HG02938 (cell line): Measurements from ENCODE around the gene MUC13.

Experiments used
- ATAC-seq: cut with Tn5 transposase; IDR thresholded peaks from one replicate; pipeline ENCODE4 v1.9.1; 2021; ENCODE audit warnings: mild to moderate bottlenecking, moderate library complexity; ENCODE audit not compliant: unreplicated experiment

Gene MUC13

DNA sequence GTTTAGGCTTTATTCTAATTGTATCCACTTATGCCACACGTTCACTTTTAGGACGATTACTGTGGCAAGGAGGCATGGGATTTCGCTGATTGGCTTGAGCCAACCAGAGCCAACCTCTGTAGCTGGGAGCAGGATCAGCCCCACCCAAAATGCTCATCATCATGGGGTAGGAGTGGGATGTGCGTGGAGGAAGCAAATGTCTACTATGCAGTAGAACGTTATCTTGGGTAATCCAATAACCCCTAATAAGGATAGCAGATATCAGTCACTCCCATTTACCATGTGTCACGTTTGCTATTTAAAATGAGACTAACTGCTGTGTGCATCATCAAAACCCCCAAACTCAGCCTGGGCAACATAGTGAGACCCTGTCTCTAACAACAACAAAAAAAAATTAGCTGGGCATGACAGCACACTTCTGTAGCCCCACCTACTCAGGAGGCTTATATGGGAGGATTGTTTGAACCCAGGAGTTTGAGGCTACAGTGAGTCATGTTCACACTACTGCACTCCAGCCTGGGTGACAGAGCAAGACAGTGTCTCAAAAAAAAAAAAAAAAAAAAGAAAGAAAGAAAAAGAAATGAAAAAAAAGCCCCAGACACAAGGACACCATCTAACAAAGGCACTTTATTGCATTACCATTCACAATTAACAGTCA is 29.6 kb downstream of the MUC13 start:
- no peak for ATAC-seq

DNA sequence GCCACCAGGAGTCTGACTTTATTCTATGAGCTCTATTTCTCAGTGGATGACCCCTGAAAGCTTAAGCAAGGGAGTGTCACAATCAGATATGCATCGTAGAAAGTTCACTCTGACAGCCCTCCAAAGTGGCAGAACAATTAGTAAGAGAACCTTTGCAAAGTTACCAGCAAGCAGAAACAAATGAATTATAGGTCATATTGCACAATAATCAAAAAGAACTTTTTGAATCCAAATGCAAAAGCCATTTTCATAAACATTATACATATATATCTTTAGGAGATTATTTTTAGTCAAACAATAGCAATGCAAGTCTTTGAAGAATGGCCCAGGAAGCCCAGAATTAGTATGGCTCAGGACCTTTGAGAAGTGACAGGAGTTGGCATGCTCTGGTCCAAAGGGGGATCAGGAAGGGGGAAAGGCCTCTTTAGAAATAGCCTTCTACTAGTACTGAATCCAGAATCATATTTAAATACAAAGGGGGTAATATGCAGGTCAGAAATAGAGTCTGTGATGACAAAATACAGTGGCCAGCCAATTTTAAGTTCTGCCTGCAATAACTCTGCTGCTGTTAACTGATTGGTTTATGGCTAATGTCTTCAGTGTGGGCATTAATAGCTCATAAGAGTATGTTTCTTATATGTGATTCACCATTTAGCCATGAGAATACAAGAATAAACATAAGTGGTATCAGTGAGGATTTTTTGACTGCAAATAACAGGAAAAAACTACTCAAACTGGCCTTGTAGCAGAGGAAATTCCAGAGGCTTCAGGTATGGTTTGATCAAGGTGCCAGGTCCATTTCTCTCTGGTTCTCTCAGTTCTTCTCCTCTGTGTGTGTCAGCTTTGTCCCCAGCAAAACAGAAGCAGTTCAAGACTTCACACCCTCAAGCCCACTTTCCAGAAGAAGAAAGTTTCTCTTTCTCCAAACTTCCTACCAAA is 30.4 kb downstream of the MUC13 start:
- ATAC-seq, result no peak

DNA sequence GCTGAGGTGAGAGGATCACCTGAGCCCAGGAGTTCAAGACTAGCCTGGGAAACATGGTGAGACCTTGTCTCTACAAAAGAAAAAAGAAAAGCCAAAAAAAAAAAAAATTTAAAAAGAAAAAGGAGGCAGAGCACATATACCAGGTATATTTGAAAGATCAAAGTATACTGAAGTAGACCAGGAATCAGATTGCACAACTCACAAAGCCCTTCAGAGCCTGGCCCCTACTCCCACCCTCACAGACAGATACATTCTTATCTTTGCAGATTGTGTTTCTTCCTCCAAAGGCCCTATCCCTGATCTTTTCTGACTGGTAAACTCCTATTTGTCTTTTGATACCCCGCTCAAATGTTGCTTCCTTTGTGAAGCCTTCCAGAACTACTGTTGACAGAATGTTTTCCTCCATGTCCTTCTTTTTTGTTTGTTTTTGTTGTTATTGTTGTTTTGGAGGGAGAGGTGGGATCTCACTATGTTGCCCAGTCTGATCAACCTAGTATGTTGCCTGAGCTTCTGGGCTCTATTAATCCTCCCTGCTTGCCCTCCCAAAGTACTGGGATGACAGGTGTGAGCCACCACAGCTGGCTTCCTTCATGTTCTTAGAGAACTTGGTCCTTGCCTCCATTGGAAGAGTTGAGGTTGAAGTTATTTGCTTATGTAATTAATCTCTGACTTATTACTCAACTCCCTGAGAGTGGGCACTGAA is 37.6 kb downstream of the MUC13 start:
- ATAC-seq, result no peak

DNA sequence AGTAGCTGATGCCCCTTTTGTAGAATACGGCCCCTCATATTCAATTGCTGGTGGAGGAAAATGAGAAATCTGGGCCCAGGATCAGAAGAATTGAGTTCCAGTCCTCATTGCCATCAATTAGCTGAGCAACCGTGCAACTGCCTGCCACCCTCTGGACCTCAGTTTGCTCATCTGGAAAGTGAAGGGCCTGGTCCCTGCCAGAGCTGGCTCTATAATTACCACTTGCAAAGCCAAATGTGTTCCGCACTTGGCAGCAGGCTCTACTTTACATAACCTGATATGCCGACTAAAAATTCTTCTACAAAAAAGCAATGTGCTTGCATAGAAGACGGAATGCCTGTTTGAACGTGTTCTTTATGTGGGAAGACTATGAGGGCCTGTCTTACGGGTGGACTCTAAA is 38.8 kb downstream of the MUC13 start:
- ATAC-seq, result no peak

DNA sequence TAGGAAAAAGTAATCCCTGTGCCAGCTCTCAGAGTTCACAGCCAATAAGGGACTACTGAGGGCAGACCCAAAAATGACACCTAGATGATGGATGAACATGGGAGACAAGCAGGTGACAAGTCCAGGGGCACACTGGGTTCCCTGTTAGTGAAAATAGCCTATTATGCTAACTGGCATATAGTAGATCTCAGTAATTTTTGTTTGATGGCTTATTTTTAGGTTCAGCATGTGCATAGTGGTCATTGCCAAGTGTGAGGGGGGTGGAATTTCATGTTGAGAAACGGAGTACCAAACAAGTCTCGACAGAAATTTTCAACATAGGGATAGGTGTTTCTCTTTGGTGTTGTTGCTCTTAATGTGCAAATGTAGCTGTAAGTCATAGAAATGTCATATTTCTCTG is 41.0 kb downstream of the MUC13 start:
- ATAC-seq, result no peak

DNA sequence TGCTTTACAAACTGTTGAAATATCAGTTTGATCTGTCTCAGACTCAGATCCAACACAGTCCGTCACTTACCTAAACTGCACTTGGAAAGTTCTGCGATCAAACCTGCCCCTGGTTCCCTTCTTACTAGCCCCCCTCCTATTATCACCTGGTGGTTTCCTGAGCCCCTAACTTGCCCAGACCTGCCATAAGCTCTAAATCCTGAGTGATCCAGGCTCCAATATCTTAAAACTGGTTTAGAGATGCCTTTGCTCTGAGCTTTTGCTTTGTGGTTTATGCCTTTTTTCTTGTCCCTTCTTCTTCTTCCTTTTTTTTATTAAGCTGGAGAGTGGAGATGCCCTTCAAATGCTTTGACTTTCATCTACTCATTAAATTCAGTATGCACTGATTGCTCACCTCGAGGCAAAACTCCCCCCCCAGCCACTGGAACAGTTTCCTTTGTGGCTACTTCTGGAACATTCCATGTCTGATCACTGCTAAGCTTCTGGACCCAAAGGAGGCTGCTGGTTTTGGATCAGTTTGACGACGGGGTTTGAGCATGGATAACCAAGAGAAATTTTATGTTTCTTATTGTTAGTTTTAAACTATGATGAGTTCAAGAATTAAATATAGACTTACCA is 43.9 kb downstream of the MUC13 start:
- ATAC-seq, result no peak

DNA sequence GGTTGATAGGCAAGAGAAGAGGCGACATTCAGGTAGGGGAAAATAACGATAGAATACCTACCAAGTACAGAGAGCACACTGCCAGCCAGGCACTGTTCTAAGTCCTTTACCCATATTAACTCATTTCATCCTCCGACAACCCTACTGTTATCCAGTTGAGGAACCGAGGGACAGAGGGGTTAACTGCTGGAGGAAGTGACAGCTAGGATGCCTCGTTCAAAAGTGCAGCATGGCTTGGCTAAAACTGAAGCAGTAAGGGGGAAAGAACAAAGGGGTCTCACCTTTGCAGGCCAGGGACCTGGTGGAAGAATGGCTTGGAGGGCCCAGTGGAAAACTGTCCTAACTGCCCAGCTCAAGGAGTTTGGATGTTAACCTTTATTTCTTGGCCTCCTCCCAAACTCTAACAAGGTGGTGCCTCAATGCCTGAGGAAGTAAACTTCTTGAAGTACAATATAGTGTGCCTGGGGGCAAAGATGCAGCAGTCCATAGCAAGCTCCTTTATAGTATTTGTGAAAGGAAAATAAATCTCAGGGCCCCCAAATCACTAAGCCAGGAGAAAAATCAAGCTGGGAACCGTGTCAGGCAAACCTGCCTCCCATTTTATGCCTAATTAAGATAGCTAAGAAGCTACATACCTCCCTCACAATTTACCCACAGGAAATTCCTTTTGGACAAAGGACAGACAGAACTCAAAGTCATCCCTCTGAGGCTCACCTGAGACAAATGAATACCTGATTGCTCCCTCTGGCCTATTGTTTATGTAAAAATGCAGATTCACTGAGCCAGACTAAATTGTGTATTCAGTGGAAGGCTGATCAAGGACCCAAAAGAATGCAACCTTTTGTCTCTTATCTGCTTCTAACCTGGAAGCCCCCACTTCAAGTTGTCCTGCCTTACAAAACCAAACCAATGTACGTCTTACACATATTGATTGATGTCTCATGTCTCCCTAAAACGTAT is 45.8 kb downstream of the MUC13 start:
- ATAC-seq, result no peak

DNA sequence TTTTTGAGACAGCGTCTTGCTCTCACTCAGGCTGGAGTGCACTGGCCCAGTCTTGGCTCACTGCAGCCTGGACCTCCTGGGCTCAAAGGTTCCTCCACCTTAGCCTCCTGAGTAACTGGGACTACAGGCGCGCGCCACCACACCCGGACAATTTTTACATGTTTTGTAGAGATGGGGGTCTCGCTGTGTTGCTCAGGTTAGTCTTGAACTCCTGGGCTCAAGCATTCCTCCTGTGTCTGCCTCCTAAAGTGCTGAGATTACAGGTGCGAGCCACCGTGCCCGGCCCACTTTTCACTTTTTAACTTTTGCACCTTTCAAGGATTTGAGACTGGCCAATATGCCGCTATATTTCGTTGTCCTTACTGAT is 46.6 kb downstream of the MUC13 start:
- ATAC-seq, result no peak

DNA sequence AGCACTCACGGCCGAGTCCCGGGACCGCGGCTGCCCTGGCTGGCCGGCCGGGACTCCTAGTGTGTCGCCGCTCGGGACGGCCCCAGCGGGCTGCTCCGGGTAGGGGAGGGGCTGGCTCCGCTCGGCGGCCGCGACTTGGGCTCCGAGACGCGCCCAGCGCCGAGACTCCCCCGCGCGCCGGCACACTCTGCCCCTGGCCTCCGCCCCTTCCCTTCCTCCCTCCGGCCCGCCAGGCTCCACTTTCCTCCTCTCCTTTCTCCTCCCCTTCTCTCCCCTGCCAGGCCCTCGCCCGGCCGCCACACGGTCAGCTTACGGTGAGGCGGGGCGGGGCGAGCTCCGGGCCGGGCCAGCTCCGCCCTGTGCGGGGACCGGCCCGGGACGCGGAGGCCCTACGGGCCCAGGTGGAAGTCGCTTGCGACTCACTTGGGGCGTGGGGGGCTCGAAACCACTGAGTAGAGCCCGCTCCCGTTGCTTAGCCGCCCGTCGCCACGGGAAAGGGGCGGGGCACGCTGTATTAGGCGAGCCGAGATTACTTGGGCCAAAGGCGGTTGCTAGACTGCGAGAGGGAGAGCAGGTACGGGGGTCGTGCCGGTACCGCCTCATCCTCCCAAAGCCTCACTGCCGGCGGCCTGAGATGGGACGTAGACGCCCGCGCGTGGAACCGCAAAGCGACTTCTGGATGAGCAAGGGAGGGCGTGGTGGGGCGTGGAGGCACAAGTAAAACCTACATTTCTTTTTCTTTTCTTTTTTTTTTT is 47.2 kb downstream of the MUC13 start, which contains the start of gene ITGB5:
ITGB5 (minus strand) TSS at position 189 of the 755 bp plus-strand sequence. CDS start 365 bp downstream, outside the sequence.
- peak; percentile 44 for ATAC-seq

DNA sequence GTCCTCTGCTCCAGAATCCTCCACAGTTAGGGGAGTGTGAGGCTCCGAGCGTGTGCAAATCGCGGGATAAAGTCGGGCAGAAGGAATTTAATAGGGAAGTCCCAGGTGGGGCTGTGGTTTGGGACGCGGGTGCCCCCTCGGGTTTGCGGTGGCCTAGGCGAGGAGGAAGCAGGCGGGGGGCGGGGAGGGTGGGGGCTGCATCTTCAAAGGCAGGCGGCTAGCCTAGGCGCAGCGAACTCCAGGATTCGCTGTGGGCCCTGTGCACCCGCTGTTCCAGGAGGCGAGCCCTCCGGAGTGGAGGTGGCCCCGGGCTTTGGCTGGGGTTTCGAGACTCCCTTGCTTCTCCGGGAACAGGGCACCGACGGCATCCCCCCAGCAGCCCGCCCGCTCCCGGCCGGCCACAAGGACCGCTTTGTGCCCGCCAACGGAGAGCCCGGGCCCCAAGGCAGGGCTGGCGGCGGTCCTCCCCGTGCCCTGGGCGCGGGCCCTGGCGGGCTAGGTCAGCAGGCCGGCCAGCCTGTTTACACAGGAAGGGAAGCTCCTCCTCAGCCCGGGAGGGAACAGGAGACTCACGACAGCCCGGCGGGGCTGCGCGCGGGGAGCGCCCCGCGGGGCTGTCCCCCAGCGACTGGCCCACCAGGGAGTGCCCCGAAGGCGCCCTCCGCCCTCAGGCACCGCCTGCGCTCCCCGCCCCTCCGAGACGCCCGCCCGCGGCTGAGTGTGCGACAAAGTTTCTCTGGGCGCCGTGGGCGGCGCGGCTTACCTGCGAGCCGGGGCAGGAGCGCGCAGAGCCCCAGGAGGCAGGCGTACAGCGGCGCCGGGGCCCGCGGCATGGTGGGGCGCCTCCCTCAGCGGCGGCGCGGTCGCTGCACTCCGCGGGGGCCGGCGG is 48.1 kb downstream of the MUC13 start:
- peak; percentile 39 for ATAC-seq

DNA sequence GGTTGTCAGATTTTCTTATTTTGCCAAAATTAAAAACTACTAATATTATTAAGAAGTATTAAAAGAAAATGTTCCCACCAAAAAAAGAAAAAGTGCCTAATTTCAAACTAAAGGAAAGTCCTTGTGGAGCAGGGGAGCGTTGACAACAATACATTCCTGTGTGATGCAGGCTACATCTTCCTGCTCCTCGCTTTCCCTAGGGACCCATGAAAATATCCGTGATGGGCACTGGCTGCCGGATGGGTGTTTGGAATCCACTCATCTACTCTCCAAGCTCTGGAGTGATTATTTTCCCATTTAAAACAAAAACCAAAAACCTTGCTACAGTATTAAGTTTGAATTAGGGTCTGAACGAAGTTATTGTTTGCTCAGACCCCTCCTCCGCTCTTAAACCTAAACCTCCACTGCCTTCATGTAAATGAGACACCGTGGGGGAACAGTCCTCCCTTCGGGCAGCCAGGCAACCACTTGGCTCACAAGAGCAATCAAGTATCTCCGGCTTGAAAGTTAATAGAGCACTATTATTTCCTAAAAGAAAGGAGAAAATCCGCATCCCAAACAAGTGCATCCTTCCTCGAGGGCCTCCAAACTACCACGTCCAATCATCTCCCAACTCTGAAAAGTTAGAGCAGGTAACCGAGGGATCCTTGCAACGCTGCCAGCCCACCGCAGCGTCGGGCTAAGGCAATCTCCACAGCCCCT is 48.9 kb downstream of the MUC13 start:
- no peak for ATAC-seq

DNA sequence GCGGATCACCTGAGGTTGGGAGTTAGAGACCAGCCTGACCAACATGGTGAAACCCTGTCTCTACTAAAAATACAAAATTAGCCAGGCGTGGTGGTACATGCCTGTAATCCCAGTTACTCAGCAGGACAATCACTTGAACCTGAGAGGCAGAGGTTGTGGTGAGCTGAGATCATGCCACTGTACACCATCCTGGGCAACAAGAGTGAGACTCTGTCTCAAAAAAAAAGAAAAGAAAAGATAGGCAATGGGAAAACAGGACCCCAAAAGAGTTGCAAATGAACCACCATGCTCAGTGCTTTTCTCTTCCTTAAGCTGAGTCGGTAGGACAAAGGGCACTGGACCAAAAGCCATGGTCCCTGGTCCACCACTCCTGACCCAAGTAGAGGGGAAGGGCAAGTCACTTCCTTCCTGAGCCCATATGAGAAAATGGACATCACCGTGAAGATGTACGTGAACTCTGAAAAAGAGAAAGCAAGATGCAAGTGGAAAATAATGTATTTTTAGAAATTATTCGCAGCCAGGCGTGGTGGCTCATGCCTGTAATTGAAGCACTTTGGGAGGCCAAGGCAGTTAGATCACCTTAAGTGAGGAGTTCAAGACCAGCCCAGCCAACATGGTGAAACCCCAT is 50.0 kb downstream of the MUC13 start:
- ATAC-seq, result no peak

DNA sequence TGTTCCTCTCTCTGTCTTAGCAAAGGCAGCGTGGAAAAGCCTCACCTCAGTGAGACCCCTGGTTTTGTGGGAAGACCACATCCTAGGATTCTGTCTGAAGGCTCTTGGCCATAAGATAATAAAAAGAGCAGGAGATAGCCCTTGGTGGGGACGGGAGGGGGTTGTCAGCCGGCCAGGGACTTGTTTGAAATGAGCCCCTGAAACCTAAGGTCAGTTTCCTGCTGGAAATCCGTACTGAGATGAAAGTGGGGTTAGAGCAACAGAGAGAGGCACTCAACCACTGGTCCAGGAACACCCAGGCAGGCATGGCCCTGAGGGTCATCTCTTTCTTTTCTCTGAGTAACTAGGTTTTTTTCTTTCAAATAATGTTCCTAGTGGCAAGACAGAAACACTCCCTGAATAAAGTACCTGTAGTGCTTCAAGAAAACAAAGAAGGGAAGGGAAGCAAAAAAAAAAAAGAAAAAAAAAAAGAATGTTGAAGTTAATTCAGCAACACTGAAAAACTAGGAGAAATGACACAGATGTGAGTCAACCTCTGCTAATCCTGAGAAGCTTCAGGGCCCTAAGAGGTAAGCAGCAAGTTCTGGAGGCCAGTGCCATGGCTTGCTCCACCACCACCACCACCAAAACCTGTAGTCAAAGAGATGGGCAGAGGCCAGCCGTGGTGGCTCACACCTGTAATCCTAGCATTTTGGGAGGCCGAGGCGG is 50.6 kb downstream of the MUC13 start:
- no peak for ATAC-seq

DNA sequence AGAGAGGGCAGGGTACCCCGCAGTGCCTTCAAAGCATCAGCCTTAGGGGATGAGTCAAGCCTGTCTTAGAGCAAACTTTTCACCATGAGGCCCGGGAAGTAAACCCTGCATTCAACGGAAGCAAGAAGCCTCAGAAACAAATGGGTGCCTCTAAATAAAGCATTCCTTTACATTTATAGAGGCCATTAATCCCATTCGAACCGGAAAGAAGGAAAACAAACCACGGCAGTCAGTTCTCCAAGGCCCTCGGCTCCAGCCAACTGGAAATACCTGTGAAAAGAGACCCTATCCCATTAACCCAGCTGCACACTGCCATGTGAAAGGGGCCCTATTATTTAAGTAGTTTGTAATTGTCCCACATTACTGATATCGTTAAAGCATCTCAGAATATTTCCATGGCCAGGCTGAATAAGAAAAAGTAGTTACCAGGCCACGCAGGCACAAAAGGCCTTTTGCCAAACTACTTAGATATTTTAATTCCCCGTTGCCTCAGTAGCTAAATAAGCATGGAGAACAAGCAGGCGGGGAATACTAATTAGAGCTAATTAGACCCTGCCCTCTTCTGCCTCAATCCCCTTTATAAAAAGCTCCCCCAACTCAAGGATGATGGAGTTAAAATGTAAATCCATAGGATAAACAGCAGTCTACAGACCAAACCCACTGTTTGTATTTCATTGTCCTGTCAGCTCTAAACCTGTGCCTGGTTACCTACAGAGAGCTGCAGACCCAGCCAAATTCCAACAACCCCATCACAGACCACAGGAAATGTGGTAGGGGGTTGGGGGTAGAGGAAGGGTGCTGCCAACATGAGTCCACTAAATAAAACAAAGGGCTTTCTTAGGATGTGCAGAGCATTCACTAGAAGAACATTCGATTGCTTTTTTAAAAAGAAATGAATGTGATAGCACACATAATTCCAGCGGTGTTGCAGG is 51.5 kb downstream of the MUC13 start:
- no peak for ATAC-seq

DNA sequence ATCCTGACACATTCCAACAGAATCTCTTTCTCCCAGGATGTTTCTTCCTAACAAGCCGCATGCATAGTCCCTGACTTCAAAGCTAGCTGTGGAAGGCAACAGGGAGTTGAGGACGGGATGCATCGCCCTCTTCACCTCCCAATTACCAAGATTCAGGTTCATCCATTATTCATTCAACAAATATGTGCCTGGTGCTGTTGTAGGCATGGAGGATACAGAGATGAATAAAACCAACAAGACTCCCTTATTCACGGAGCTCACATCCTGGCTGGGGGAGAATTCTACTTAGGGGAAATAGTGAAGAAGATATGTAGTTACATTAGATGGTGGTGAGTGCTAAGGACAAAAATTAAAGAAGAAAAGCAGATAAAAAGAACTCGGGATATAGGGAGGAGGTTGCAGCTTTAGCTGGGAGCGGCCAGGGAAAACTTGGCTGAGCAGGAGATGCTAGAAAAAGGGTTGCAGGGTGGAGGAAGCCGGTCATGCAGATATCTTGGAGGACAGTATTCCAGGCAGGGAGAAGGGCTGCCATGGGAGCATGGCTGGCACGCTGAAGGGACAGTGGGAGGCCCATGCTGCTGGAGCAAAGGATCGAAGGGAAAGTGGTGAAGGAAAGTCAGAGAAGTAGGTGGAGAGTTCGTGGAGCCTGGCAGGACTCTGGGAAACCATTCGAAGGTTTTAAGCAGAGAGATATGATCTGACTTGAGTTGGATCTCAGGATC is 52.4 kb downstream of the MUC13 start:
- ATAC-seq, result no peak
